CD4-positive, alpha-beta T cell (primary cell): ENCODE measurements around the gene CD79B. TPM values are rescaled to one million over a fixed set of nuclear protein-coding genes. Genes with fewer than 3 reads are reported as not detected.
A peak's percentile ranks its signal among the peaks of the same experiment; 100 is the strongest.

Experiments used
- ATAC-seq: fragments of 200-7000 bp; cut with Tn5 transposase; one replicate; pipeline ENCODE4 v1.10.0; 2022; ENCODE audit warnings: mild to moderate bottlenecking; ENCODE audit not compliant: poor library complexity
- CTCF ChIA-PET: fragments of 350-600 bp; sonication (Branson Sonifier 250); formaldehyde crosslinking; loops from one replicate; lab custom pipeline; 2021; ENCODE audit warnings: antibody characterized with exemption, inconsistent platforms; lab: Charles Lee
- POLR2A ChIA-PET: fragments of 350-600 bp; sonication (Branson Sonifier 250); formaldehyde crosslinking; loops from one replicate; lab custom pipeline; 2021; ENCODE audit warnings: antibody characterized with exemption, inconsistent platforms; lab: Charles Lee
- DNase-seq, 14 experiments: peaks; one replicate each; pipeline ENCODE4 v3.0.0-alpha.2; 2013 to 2020; ENCODE audit warnings: mixed read lengths in 2 of 14
- H3K27ac ChIP-seq, 2 donors: one replicate each; pipeline versions ENCODE4 v1.5.1 to v1.7.0; 2013; ENCODE audit warnings: low read length in 2 of 2, low read depth in 1 of 2, mild to moderate bottlenecking in 1 of 2
- H3K27me3 ChIP-seq, 2 experiments: 1 replicate in 1 of 2; 2 replicates in 1 of 2; pipeline versions ENCODE4 v1.6.1 to v1.7.0; 2013; ENCODE audit warnings: low read length in 2 of 2, control low read depth in 1 of 2, mild to moderate bottlenecking in 1 of 2, moderate library complexity in 1 of 2; ENCODE audit not compliant: insufficient read depth in 2 of 2, control insufficient read depth in 1 of 2
- H3K36me3 ChIP-seq: one replicate; pipeline ENCODE4 v1.6.1; 2013; ENCODE audit warnings: low read length, control low read depth; ENCODE audit not compliant: insufficient read depth
- H3K4me1 ChIP-seq: one replicate; pipeline ENCODE4 v1.6.1; 2013; ENCODE audit warnings: low read length, control low read depth; ENCODE audit not compliant: insufficient read depth
- H3K4me3 ChIP-seq: one replicate; pipeline ENCODE4 v1.5.1; 2013; ENCODE audit warnings: mild to moderate bottlenecking, low read length, moderate library complexity
- H3K9me3 ChIP-seq, 2 experiments: 1 replicate in 1 of 2; 2 replicates in 1 of 2; pipeline versions ENCODE4 v1.6.1 to v1.7.0; 2013; ENCODE audit warnings: low read length in 2 of 2, mild to moderate bottlenecking in 2 of 2, control low read depth in 1 of 2, moderate library complexity in 1 of 2; ENCODE audit not compliant: control insufficient read depth in 1 of 2, insufficient read depth in 1 of 2
- H3K27ac Mint-ChIP-seq: one replicate; pipeline ENCODE4 v1.8.0; 2020; ENCODE audit warnings: mixed read lengths
- H3K27me3 Mint-ChIP-seq: one replicate; pipeline ENCODE4 v1.8.0; 2021; ENCODE audit warnings: mixed read lengths
- H3K36me3 Mint-ChIP-seq: one replicate; pipeline ENCODE4 v1.8.0; 2021; ENCODE audit warnings: low read depth, mixed read lengths
- H3K4me1 Mint-ChIP-seq: one replicate; pipeline ENCODE4 v1.8.0; 2021; ENCODE audit warnings: low read depth, mixed read lengths
- H3K4me3 Mint-ChIP-seq: one replicate; pipeline ENCODE4 v1.8.0; 2020; ENCODE audit warnings: mild to moderate bottlenecking, mixed read lengths
- H3K9me3 Mint-ChIP-seq: one replicate; pipeline ENCODE4 v1.8.0; 2020; ENCODE audit warnings: mixed read lengths
- CTCF ChIP-seq: fragments of 200-600 bp; IDR thresholded peaks from one replicate; pipeline ENCODE4 v1.8.0; 2022; ENCODE audit warnings: antibody characterized with exemption, mild to moderate bottlenecking
- intact Hi-C, 2 experiments: fragments of 100-400 bp; cut with DNase I in 1 of 2; cut with micrococcal nuclease in 1 of 2; formaldehyde crosslinking; loops; one replicate each; pipeline versions ENCODE4 v1.15.1 to v1.9.0; 2023 to 2025; cut with DNase I, micrococcal nuclease
- polyA plus RNA-seq, 2 donors: library from polyadenylated mRNA; unstranded; fragments of 120-200 nt; gene quantifications; one replicate each; pipeline ENCODE4 v1.2.1, GENCODE V29; 2013
- total RNA-seq, 174 experiments: library from RNA in 2 of 174; stranded (reverse) in 2 of 174; gene quantifications; one replicate each; pipeline ENCODE4 v1.2.3 and lab custom pipeline; 2021 to 2026

CD79B gene
- total RNA-seq: 1 to 10 TPM; 5.3 to 5.5 TPM
- 35.5 TPM for polyA plus RNA-seq (2013, experiment 1 of 2)
- 30.9 TPM for polyA plus RNA-seq (2013, experiment 2 of 2)
- total RNA-seq (lab: John Stamatoyannopoulos, UW): 0.46 to 14.6 (median 5.5) reads per million in 172 experiments

- H3K4me3 ChIP-seq: peak within 1 kb of the TSS; percentile 69
- Mint-ChIP-seq H3K4me1 (peaks cover 26% of the 10 kb centered on the region), H3K36me3 (peaks cover 10% of the 10 kb centered on the region), H3K27ac (peak within 1 kb of the TSS; percentile 92), H3K9me3 (no peaks in the 10 kb centered on the region), H3K4me3 (peak within 1 kb of the TSS; percentile 92), H3K27me3 (no peaks in the 10 kb centered on the region)
- H3K36me3 ChIP-seq: peaks cover 25% of the 10 kb centered on the region
- DNase-seq: peak in 13 of 14 experiments; percentile 19 to 55 (median 31)
- H3K4me1 ChIP-seq: peaks cover 33% of the 10 kb centered on the region
- H3K27ac ChIP-seq: peak within 1 kb of the TSS; percentile 60 to 63
- no peaks in the 10 kb centered on the region for H3K27me3 ChIP-seq
- ChIA-PET POLR2A (interaction anchor here (0.8 to 2.9 kb wide), 12 partner anchors 13 to 218 kb away, joined by 3 to 20 read pairs (median 5); partner anchors contain the start of genes ERN1 and ICAM2), CTCF (interaction anchor here (1.3 to 2.0 kb wide), 4 partner anchors 13 to 97 kb away, joined by 4 to 6 read pairs (median 5); no protein-coding TSS in a partner anchor)
- ATAC-seq: peak; percentile 78
- H3K9me3 ChIP-seq: no peaks in the 10 kb centered on the region
- intact Hi-C loops: loop anchor here in 1 of 2 experiments (5.0 kb wide), 1 partner anchor 55 kb away; no protein-coding TSS in a partner anchor
- TF ChIP-seq CTCF: no peak
Measured at GRCh38 chr17:63931981-63932561, at the start of gene CD79B. Gene CD79B (minus strand): TSS chr17:63932331. CDS start chr17:63932261, 70 bp downstream.

GRCh38 chr17:63978272-63979200 is 46.4 kb upstream of the CD79B start:
- Mint-ChIP-seq H3K36me3 (no peaks in the 10 kb centered on the region), H3K27me3 (no peaks in the 10 kb centered on the region), H3K4me3 (no peak overlapping the region), H3K9me3 (peaks cover 2% of the 10 kb centered on the region), H3K27ac (no peak overlapping the region), H3K4me1 (no peaks in the 10 kb centered on the region)
- Histone ChIP-seq H3K4me3 (no peak overlapping the region), H3K36me3 (no peaks in the 10 kb centered on the region), H3K27ac (no peak overlapping the region), H3K4me1 (no peaks in the 10 kb centered on the region), H3K9me3 (peaks cover 6 to 12% of the 10 kb centered on the region in 2 experiments), H3K27me3 (peaks cover 0 to 3% of the 10 kb centered on the region in 2 experiments)
- ChIA-PET CTCF (interaction anchor here (1.0 to 1.4 kb wide), 2 partner anchors 12 to 20 kb away, joined by 3 to 4 read pairs; no protein-coding TSS in a partner anchor), POLR2A (interaction anchor here (0.9 to 1.4 kb wide), 2 partner anchors 47 kb away, joined by 3 to 5 read pairs; partner anchors contain the start of gene CD79B)
- TF ChIP-seq CTCF: no peak
- intact Hi-C loops: loop anchor here in 1 of 2 experiments (2.0 kb wide), 1 partner anchor 18 kb away; no protein-coding TSS in a partner anchor
- no peak for ATAC-seq
- no peak for DNase-seq

- H3K9me3 Mint-ChIP-seq: no peaks in the 10 kb centered on the region
- no peaks in the 10 kb centered on the region for H3K4me1 ChIP-seq
- no peaks in the 10 kb centered on the region for H3K36me3 Mint-ChIP-seq
- no peak overlapping the region for H3K27ac Mint-ChIP-seq
- H3K27ac ChIP-seq: no peak overlapping the region
- CTCF ChIA-PET: no interaction called here
- no peaks in the 10 kb centered on the region for H3K27me3 Mint-ChIP-seq
- intact Hi-C loops: no loop called here
- ATAC-seq: no peak
- no peaks in the 10 kb centered on the region for H3K4me1 Mint-ChIP-seq
- peaks cover under 1 to 4% of the 10 kb centered on the region in 2 experiments for H3K9me3 ChIP-seq
- no peak overlapping the region for H3K4me3 ChIP-seq
- POLR2A ChIA-PET: interaction anchor here (0.9 kb wide), 1 partner anchor 169 kb away, joined by 3 read pairs; no protein-coding TSS in a partner anchor
- H3K36me3 ChIP-seq: no peaks in the 10 kb centered on the region
- H3K27me3 ChIP-seq: peaks cover 0 to 3% of the 10 kb centered on the region in 2 experiments
- DNase-seq: no peak
- H3K4me3 Mint-ChIP-seq: no peak overlapping the region
- no peak for TF ChIP-seq CTCF
Measured at GRCh38 chr17:63976702-63977101, 44.6 kb upstream of the CD79B start.
